HepG2 (cell line): Measurements from ENCODE around the gene MSANTD1. TPM values are rescaled to one million over a fixed set of nuclear protein-coding genes. Genes with fewer than 3 reads are reported as not detected.

Source experiments
- ARNT2 ChIP-seq: sonication (generic); formaldehyde crosslinking; IDR thresholded peaks from 2 replicates; pipeline ENCODE4 v1.8.0; 2022; ENCODE audit warnings: mild to moderate bottlenecking, low read depth, missing genetic modification reagents, moderate library complexity
- E2F2 ChIP-seq: sonication (generic); formaldehyde crosslinking; IDR thresholded peaks from 2 replicates; pipeline ENCODE4 v1.4.0; 2020; ENCODE audit warnings: missing genetic modification reagents, borderline replicate concordance
- FUBP1 ChIP-seq: sonication (generic); formaldehyde crosslinking; IDR thresholded peaks from 2 replicates; pipeline ENCODE4 v1.5.1; 2020; ENCODE audit warnings: missing genetic modification reagents, mild to moderate bottlenecking, borderline replicate concordance
- HNRNPH1 ChIP-seq: fragments of 200-400 bp; formaldehyde crosslinking; optimal IDR thresholded peaks from 2 replicates; pipeline ENCODE3; 2017; ENCODE audit warnings: mild to moderate bottlenecking, low read depth, low read length
- KMT2A ChIP-seq: sonication (generic); formaldehyde crosslinking; IDR thresholded peaks from 2 replicates; pipeline ENCODE4 v1.4.0; 2020; ENCODE audit warnings: missing genetic modification reagents
- PLRG1 ChIP-seq: fragments of 450-650 bp; conservative IDR thresholded peaks from 2 replicates; pipeline ENCODE4 v1.6.1; 2016
- RAD51 ChIP-seq: fragments of 450-650 bp; IDR thresholded peaks from 2 replicates; pipeline ENCODE4 v1.6.1; 2016; ENCODE audit warnings: borderline replicate concordance
- REPIN1 ChIP-seq: sonication (generic); formaldehyde crosslinking; IDR thresholded peaks from 2 replicates; pipeline ENCODE4 v1.8.0; 2022; ENCODE audit warnings: missing genetic modification reagents, low read depth, mild to moderate bottlenecking, borderline replicate concordance
- REST ChIP-seq, 2 experiments: IDR thresholded peaks; 2 replicates each; pipeline ENCODE4 v1.6.1; 2011 to 2012; ENCODE audit warnings: low read length in 2 of 2, borderline replicate concordance in 1 of 2, low read depth in 1 of 2, mild to moderate bottlenecking in 1 of 2, moderate library complexity in 1 of 2
- TCF7L2 ChIP-seq: IDR thresholded peaks from 2 replicates; pipeline ENCODE4 v1.6.1; 2011; ENCODE audit warnings: mild to moderate bottlenecking, low read depth, low read length, moderate library complexity
- TFDP1 ChIP-seq: IDR thresholded peaks from 2 replicates; pipeline ENCODE4 v1.6.1; 2016; ENCODE audit warnings: missing compliant biosample characterization, missing genetic modification reagents, borderline replicate concordance
- TOPORS ChIP-seq: sonication (generic); formaldehyde crosslinking; IDR thresholded peaks from 2 replicates; pipeline ENCODE4 v1.8.0; 2023; ENCODE audit warnings: mild to moderate bottlenecking, missing genetic modification reagents
- ZMAT5 ChIP-seq: sonication (generic); formaldehyde crosslinking; IDR thresholded peaks from 2 replicates; pipeline ENCODE4 v1.5.0; 2020; ENCODE audit warnings: mild to moderate bottlenecking, low read depth, missing genetic modification reagents, borderline replicate concordance
- ZNF33A ChIP-seq: sonication (generic); formaldehyde crosslinking; IDR thresholded peaks from 2 replicates; pipeline ENCODE4 v1.5.1; 2020; ENCODE audit warnings: missing genetic modification reagents, mild to moderate bottlenecking, moderate library complexity, borderline replicate concordance
- ZNF629 ChIP-seq: sonication (generic); formaldehyde crosslinking; conservative IDR thresholded peaks from 2 replicates; pipeline ENCODE4 v1.5.0; 2020; ENCODE audit warnings: missing genetic modification reagents
- ZNF788 ChIP-seq: sonication (generic); formaldehyde crosslinking; IDR thresholded peaks from 2 replicates; pipeline ENCODE4 v1.5.0; 2020; ENCODE audit warnings: mild to moderate bottlenecking, missing genetic modification reagents, borderline replicate concordance
- ZNF891 ChIP-seq: sonication (generic); formaldehyde crosslinking; IDR thresholded peaks from 2 replicates; pipeline ENCODE4 v1.5.0; 2020; ENCODE audit warnings: mild to moderate bottlenecking, missing genetic modification reagents
- polyA plus RNA-seq, 8 experiments: library from polyadenylated mRNA; depleted of rRNA in 3 of 8; stranded (reverse) in 7 of 8; unstranded in 1 of 8; fragments of >200 nt; fragmentation: Illumina TruSeq in 4 of 8; extraction: Trizol in 4 of 8; gene quantifications; 2 replicates each; pipeline versions ENCODE4 v1.2.1 to v1.2.3, GENCODE V29; 2011 to 2016; ENCODE audit warnings: low read depth in 4 of 8, missing spikeins in 1 of 8, mixed read lengths in 1 of 8; ENCODE audit not compliant: insufficient read depth in 1 of 8
- total RNA-seq, 5 experiments: library from RNA; depleted of rRNA; stranded (reverse); fragments of >200 nt; fragmentation: Illumina TruSeq; extraction: Trizol; gene quantifications; 2 replicates each; pipeline ENCODE4 v1.2.3, GENCODE V29; 2016; ENCODE audit warnings: low read depth in 1 of 5

MSANTD1 gene
- total and polyA plus RNA-seq, 2 of the 13 experiments (the other 11 are each of a cell fraction or from before 2014, with no cell fraction given) = 0.22 to 0.40 TPM

- no peak for TF ChIP-seq TOPORS (CRISPR knock-in tag)
- TF ChIP-seq ZNF788 (CRISPR knock-in tag) = peak; percentile 68; the same call in 1 of the 2 replicates
- TF ChIP-seq ARNT2 (CRISPR knock-in tag) = no peak
- TF ChIP-seq TCF7L2 = no peak
- TF ChIP-seq ZNF891 (CRISPR knock-in tag) = 0 out of 2 replicates have a peak, but pooled peaks have one; percentile 53
- TF ChIP-seq HNRNPH1 = no peak
- no peak for TF ChIP-seq RAD51
- peak; percentile 46; the same call in 1 of the 2 replicates for TF ChIP-seq REPIN1 (CRISPR knock-in tag)
- TF ChIP-seq FUBP1 (CRISPR knock-in tag) = no peak
- TF ChIP-seq ZNF33A (CRISPR knock-in tag) = no peak
- no peak for TF ChIP-seq PLRG1
- TF ChIP-seq E2F2 (CRISPR knock-in tag) = no peak
- TF ChIP-seq REST (IDR thresholded peaks at IDR 0.05; ENCODE audit: borderline replicate concordance in 1 of 2, low read depth in 1 of 2, low read length in 2 of 2) = no peak
- peak; percentile 73; the same call in 1 of the 2 replicates for TF ChIP-seq KMT2A
- 0 out of 2 replicates have a peak, but pooled peaks have one; percentile 22 for TF ChIP-seq TFDP1 (CRISPR knock-in tag)
- TF ChIP-seq ZMAT5 = no peak
- 0 out of 2 replicates have a peak, but pooled peaks have one; percentile 38 for TF ChIP-seq ZNF629 (CRISPR knock-in tag)
These were observed 43.0 kb upstream of the MSANTD1 start (continued) for GRCh38 chr4:3205995-3206394.
